Left lung (tissue), 10 donors: Measurements from ENCODE around the gene CEACAM16. TPM values are rescaled to one million over a fixed set of nuclear protein-coding genes. Genes with fewer than 3 reads are reported as not detected.
"Not testable (repeated sequence)": the region's sequence is repeated elsewhere in the genome, so short reads cannot be mapped to it uniquely, and the experiment has no call there.

Source experiments
- ATAC-seq: fragments of 200-7000 bp; cut with Tn5 transposase; one replicate; pipeline ENCODE4 v1.9.1; 2020; ENCODE audit warnings: moderate library complexity
- DNase-seq, 4 donors: peaks; one replicate each; pipeline ENCODE4 v3.0.0-alpha.2; 2013 to 2020
- H3K27ac ChIP-seq, 2 donors: fragments of 200-600 bp; sonication (generic) in 1 of 2; one replicate each; pipeline versions ENCODE4 v1.5.0 to v1.8.0; 2020 to 2021
- H3K27me3 ChIP-seq, 2 donors: fragments of 200-600 bp; sonication (generic) in 1 of 2; one replicate each; pipeline versions ENCODE4 v1.5.0 to v1.8.0; 2020 to 2021
- H3K36me3 ChIP-seq, 2 donors: fragments of 200-600 bp; sonication (generic) in 1 of 2; one replicate each; pipeline versions ENCODE4 v1.5.0 to v1.8.0; 2020 to 2021
- H3K4me1 ChIP-seq, 2 donors: fragments of 200-600 bp; one replicate each; pipeline ENCODE4 v1.8.0; 2021
- H3K4me3 ChIP-seq, 2 donors: fragments of 200-600 bp; sonication (generic) in 1 of 2; one replicate each; pipeline versions ENCODE4 v1.5.0 to v1.8.0; 2020 to 2021; ENCODE audit warnings: mild to moderate bottlenecking in 1 of 2
- H3K9me3 ChIP-seq, 2 donors: fragments of 200-600 bp; sonication (generic) in 1 of 2; one replicate each; pipeline versions ENCODE4 v1.5.0 to v1.8.0; 2020 to 2021
- CTCF ChIP-seq, 2 donors: fragments of 200-600 bp; sonication (generic) in 1 of 2; IDR thresholded peaks; one replicate each; pipeline versions ENCODE4 v1.5.0 to v1.8.0; 2021; ENCODE audit warnings: antibody characterized with exemption in 2 of 2
- intact Hi-C, 2 donors: fragments of 100-400 bp; cut with DNase I; formaldehyde crosslinking; loops; one replicate each; pipeline versions ENCODE4 v1.11.2 to v1.14.2; 2022
- polyA plus RNA-seq, 6 donors: library from polyadenylated mRNA; unstranded; fragments of 120-200 nt; gene quantifications; one replicate each; pipeline ENCODE4 v1.2.1, GENCODE V29; 2013; ENCODE audit not compliant: insufficient read length in 6 of 6
- total RNA-seq, 2 donors: library from RNA; stranded (reverse); fragmentation: NEBNext Ultra II Directional; extraction: Animal tissue kit (Norgen Biotek cat#: 25700); gene quantifications; one replicate each; pipeline ENCODE4 v1.2.1, GENCODE V29; 2021
- donor health status: DM: no; HTN: yes; CAD: no.
- donor health status: DM: no; HTN: no; CAD: no.

The CEACAM16 gene
- total and polyA plus RNA-seq, 8 donors: 0.20 TPM; not detected in 7

DNA sequence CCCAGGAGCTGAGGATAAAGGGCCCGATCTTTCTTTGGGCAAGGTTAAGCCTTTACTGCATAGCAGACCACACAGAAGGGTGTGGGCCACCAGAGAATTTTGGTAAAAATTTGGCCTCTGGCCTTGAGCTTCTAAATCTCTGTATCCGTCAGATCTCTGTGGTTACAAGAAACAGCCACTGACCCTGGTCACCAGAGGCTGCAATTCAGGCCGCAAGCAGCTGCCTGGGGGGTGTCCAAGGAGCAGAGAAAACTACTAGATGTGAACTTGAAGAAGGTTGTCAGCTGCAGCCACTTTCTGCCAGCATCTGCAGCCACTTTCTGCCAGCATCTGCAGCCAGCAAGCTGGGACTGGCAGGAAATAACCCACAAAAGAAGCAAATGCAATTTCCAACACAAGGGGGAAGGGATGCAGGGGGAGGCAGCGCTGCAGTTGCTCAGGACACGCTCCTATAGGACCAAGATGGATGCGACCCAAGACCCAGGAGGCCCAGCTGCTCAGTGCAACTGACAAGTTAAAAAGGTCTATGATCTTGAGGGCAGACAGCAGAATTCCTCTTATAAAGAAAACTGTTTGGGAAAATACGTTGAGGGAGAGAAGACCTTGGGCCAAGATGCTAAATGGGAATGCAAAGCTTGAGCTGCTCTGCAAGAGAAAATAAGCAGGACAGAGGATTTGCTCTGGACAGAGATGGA lies 36.1 kb upstream of the CEACAM16 start:
- ATAC-seq: no peak
- Histone ChIP-seq H3K4me1 (no peaks in the 10 kb centered on the region), H3K27ac (no peak overlapping the region), H3K4me3 (no peak overlapping the region), H3K36me3 (peaks cover 0 to 64% of the 10 kb centered on the region in 2 donors), H3K27me3 (no peaks in the 10 kb centered on the region), H3K9me3 (no peaks in the 10 kb centered on the region)
- DNase-seq: no peak
- no peak for TF ChIP-seq CTCF (IDR thresholded peaks at IDR 0.05)
- intact Hi-C loops: no loop called here

GRCh38 chr19:44663996-44664395 lies 35.0 kb upstream of the CEACAM16 start:
- peaks cover 0 to 53% of the 10 kb centered on the region in 2 donors for H3K36me3 ChIP-seq
- intact Hi-C loops: no loop called here
- no peak overlapping the region for H3K4me3 ChIP-seq
- H3K4me1 ChIP-seq: no peaks in the 10 kb centered on the region
- H3K9me3 ChIP-seq: no peaks in the 10 kb centered on the region
- DNase-seq (no peak), ATAC-seq (no peak)
- no peak overlapping the region for H3K27ac ChIP-seq
- no peaks in the 10 kb centered on the region for H3K27me3 ChIP-seq
- no peak for TF ChIP-seq CTCF (IDR thresholded peaks at IDR 0.05)

DNA sequence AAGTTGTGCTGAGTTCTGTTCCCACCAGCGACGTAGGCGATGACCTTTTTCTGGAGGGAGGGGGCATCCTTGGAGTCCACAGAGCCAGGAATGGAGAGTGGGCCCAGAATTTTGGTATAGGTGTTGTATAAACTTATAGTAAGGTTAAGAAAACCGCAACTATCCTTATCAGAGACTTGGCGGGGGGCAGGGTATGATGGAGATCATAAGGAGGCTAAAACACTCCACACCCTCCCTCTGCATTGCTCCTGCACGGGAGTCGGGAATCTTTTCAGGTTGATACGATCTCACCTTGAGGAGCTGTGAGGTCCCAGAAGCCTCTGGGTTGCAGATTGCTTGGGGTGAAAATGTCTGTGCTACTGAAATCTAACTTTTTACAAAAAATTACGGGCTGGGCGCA lies 34.0 kb upstream of the CEACAM16 start:
- peaks cover 0 to 43% of the 10 kb centered on the region in 2 donors for H3K36me3 ChIP-seq

DNA sequence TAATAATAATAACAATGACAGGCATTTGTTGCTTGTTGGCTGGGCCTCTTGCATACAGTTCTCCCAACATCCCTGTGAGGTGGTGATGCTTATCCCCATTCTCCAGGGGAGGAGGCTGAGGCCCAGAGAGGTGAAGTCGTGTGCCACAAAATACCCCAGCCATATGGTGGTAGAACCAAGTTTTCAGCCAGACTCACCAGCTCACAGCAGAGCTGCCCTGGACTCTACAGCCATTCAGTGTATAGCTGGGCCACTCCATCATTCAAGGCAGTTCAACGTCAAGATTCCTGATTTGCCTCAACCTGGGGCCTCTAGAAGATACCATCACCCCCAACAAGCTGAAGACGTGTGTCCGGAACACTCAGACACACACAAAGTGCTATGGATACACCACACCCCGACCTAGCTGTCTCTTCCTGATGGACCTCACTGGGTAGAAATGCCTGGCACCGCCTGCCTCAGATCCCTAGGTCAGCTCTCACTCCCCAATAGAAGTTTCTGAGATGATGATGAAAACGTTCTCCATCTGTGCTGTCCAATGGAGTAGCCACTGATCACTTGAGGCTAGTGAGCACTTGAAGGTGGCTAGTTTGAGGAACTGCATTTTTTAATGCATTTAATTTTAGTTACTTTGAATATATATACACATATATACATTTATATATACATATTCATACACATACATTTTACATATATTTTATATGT lies 31.9 kb upstream of the CEACAM16 start:
- Histone ChIP-seq H3K27ac (no peak overlapping the region), H3K4me1 (no peaks in the 10 kb centered on the region), H3K4me3 (no peak overlapping the region), H3K27me3 (no peaks in the 10 kb centered on the region), H3K9me3 (no peaks in the 10 kb centered on the region), H3K36me3 (peaks cover 0 to 23% of the 10 kb centered on the region in 2 donors)
- no peak for TF ChIP-seq CTCF (IDR thresholded peaks at IDR 0.05)
- ATAC-seq (no peak), DNase-seq (peak in 1 of 4 donors; percentile 8)
- intact Hi-C loops: no loop called here

More for the DNA sequence above, 34.0 kb upstream of the CEACAM16 start:
- Histone ChIP-seq H3K9me3 (no peaks in the 10 kb centered on the region), H3K4me1 (no peaks in the 10 kb centered on the region), H3K27me3 (no peaks in the 10 kb centered on the region), H3K4me3 (no peak overlapping the region), H3K27ac (no peak overlapping the region)
- ATAC-seq: no peak
- TF ChIP-seq CTCF (IDR thresholded peaks at IDR 0.05): no peak
- intact Hi-C loops: no loop called here
- DNase-seq: no peak

GRCh38 chr19:44668985-44669764 lies 29.8 kb upstream of the CEACAM16 start:
- Histone ChIP-seq H3K27ac (no peak overlapping the region), H3K4me1 (no peaks in the 10 kb centered on the region), H3K27me3 (no peaks in the 10 kb centered on the region), H3K4me3 (no peak overlapping the region), H3K9me3 (no peaks in the 10 kb centered on the region), H3K36me3 (peaks cover 0 to under 1% of the 10 kb centered on the region in 2 donors)
- TF ChIP-seq CTCF (IDR thresholded peaks at IDR 0.05): no peak
- intact Hi-C loops: no loop called here
- DNase-seq (peak in 1 of 4 donors; percentile 2), ATAC-seq (no peak)

- H3K27me3 ChIP-seq, H3K4me3 ChIP-seq, DNase-seq, H3K9me3 ChIP-seq, H3K4me1 ChIP-seq, H3K36me3 ChIP-seq, H3K27ac ChIP-seq, ATAC-seq, intact Hi-C loops: not testable (repeated sequence)
Observed at GRCh38 chr19:44670027-44670426, 28.9 kb upstream of the CEACAM16 start.
